SK-N-MC (cell line): ENCODE data around the gene AMBRA1.

ENCODE experiments used
- DNase-seq: peaks from one replicate; pipeline ENCODE4 v3.0.0-alpha.2; 2011; ENCODE audit warnings: low read depth, low spot score
- H3K27ac ChIP-seq: fragments of 200-600 bp; sonication (generic); 2 replicates; pipeline ENCODE4 v1.5.1; 2016; ENCODE audit warnings: mixed run types
- H3K36me3 ChIP-seq: fragments of 200-600 bp; sonication (generic); 2 replicates; pipeline ENCODE4 v1.6.1; 2017; ENCODE audit warnings: antibody characterized with exemption, low read length, mixed read lengths; ENCODE audit not compliant: insufficient read depth
- H3K4me3 ChIP-seq: fragments of 200-600 bp; sonication (generic); 2 replicates; pipeline ENCODE4 v1.5.1; 2016
- H3K9ac ChIP-seq: fragments of 200-600 bp; sonication (generic); 2 replicates; pipeline ENCODE4 v1.8.0; 2017; ENCODE audit warnings: mixed run types, mixed read lengths; ENCODE audit not compliant: insufficient read length
- H3K9me3 ChIP-seq: fragments of 200-600 bp; sonication (generic); 2 replicates; pipeline ENCODE4 v1.6.1; 2017; ENCODE audit warnings: low read depth, mild to moderate bottlenecking, antibody characterized with exemption, low read length, moderate library complexity, mixed read lengths
- EZH2 ChIP-seq: fragments of 200-600 bp; sonication (generic); IDR thresholded peaks from one replicate; pipeline ENCODE4 v1.6.1; 2017; ENCODE audit warnings: antibody characterized with exemption
- FOXP2 ChIP-seq: optimal IDR thresholded peaks from 2 replicates; pipeline ENCODE3; 2011; ENCODE audit warnings: mild to moderate bottlenecking, moderate library complexity; ENCODE audit not compliant: insufficient read depth; ENCODE audit errors: extremely low read length, control extremely low read depth
- POLR2AphosphoS5 ChIP-seq: IDR thresholded peaks from 2 replicates; pipeline ENCODE4 v1.6.1; 2012; ENCODE audit warnings: mild to moderate bottlenecking, low read depth, low read length, borderline replicate concordance

Gene AMBRA1

DNA sequence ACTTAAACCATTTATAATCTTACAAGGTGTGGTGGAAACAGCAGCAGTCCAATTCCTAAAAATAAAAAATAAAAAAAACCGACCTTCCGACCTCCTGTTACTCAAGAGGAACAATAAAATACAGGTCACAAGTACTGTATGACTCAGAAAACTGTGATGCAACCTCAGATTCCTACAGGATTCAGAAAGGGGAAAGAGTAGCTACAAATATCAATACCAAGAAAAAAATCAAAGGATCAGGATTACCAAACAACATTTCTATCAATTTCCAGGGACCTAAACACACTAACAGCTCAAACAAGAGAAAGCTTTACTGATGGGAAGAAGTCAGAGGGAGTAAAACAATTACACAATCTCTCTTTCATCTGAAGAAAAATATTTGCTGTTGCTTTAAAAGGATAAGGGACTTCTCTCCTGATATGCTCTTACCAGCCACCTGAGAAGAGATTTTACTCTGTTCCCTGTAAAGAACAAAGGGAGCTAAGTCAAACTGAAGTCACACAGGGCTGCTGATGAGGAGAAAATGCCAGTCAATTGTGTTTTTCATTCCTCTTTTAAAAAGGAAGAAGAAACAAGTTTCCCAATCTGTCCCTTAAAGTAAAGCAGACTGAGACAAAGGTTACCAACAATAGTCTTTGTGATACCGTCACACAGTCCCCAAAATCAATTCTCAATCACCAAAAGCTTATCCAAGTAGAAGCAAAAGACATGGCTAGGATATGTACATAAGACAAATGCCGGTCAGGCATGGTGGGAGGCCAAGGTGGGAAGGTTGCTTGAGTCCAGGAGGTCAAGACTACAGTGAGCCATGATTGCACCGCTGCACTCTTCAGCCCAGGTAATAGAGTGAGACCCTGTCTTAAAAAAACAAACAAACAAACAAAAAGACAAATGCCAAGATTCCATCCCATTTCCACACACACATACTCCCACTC, 39.3 kb downstream of the AMBRA1 start:
- H3K4me3 ChIP-seq: no peak overlapping the region
- peak overlapping the region; percentile 64 for H3K27ac ChIP-seq
- no peak overlapping the region for H3K9ac ChIP-seq
- TF ChIP-seq POLR2AphosphoS5: no peak
- TF ChIP-seq EZH2: no peak
- TF ChIP-seq FOXP2: no peak
- DNase-seq: no peak
- no peaks in the 10 kb centered on the region for H3K36me3 ChIP-seq
- no peaks in the 10 kb centered on the region for H3K9me3 ChIP-seq

DNA sequence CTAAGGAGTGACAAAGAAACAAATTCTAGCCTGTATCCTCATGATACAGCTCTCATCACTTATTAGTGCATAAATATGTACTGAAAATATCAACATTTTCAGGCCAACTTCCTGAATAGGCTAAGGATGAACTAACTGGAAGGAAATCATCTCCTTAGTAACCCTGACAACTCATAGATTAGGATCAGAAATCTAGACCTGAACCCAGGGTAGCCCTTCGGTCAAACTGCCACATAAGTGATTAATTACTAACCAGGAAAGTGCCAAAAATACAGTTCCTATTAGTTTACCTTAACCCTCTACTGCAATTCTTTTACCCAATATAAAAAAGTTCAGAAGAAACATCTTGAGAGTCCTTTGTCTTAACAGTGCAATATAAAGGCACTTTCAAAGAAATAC, 40.0 kb downstream of the AMBRA1 start:
- H3K9me3 ChIP-seq: no peaks in the 10 kb centered on the region
- H3K9ac ChIP-seq: no peak overlapping the region
- H3K36me3 ChIP-seq: no peaks in the 10 kb centered on the region
- no peak overlapping the region for H3K27ac ChIP-seq
- TF ChIP-seq POLR2AphosphoS5 (no peak), FOXP2 (no peak), EZH2 (no peak)
- DNase-seq: no peak
- no peak overlapping the region for H3K4me3 ChIP-seq

DNA sequence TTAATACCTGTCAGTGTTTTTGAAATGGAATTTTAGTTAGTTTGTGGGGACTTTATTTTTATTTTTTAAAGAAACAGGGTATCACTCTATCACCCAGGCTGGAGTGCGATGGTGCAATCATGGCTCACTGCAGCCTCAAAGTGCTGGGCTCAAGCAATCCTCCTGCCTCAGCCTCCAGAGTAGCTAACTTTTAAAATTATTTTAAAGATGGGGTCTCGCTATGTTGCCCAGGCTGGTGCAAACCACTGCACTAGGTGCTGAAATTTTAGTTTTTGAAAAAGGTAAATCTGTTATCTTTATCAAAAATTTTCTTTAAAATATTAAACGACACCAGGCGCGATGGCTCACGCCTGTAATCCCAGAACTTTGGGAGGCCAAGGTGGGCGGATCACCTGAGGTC, 42.6 kb downstream of the AMBRA1 start:
- Histone ChIP-seq H3K9ac (no peak overlapping the region), H3K36me3 (peaks cover 10% of the 10 kb centered on the region), H3K4me3 (no peak overlapping the region), H3K27ac (no peak overlapping the region), H3K9me3 (no peaks in the 10 kb centered on the region)
- TF ChIP-seq EZH2: no peak
- DNase-seq: no peak

- peaks cover 39% of the 10 kb centered on the region for H3K36me3 ChIP-seq
- no peak overlapping the region for H3K27ac ChIP-seq
- TF ChIP-seq POLR2AphosphoS5 (no peak), EZH2 (no peak)
- no peak overlapping the region for H3K9ac ChIP-seq
- no peaks in the 10 kb centered on the region for H3K9me3 ChIP-seq
- no peak overlapping the region for H3K4me3 ChIP-seq
- no peak for DNase-seq
Observed at GRCh38 chr11:46547579-46547978, 46.2 kb downstream of the AMBRA1 start.

DNA sequence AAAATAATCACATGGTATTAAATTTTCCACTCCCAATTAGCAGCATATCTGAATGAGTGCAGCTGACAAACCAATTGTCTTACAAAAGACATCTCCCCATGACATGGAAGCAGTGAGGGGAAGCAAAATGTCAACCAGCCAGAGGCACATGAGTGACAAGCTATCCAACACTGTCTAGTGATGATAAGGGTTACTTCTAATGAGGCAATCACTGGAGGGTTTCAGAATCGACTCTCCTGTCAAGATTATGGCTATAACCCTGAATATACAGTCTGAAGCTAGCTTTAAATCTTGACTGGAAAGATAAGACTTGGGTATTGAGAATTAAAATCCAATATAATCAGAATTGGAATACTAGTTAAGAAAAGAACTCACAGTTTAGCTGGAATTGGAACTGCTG, 50.3 kb downstream of the AMBRA1 start:
- Histone ChIP-seq H3K9me3 (no peaks in the 10 kb centered on the region), H3K9ac (no peak overlapping the region), H3K27ac (no peak overlapping the region), H3K36me3 (peaks cover 50% of the 10 kb centered on the region), H3K4me3 (no peak overlapping the region)
- DNase-seq: no peak
- TF ChIP-seq EZH2: no peak
- TF ChIP-seq POLR2AphosphoS5: no peak
- no peak for TF ChIP-seq FOXP2

DNA sequence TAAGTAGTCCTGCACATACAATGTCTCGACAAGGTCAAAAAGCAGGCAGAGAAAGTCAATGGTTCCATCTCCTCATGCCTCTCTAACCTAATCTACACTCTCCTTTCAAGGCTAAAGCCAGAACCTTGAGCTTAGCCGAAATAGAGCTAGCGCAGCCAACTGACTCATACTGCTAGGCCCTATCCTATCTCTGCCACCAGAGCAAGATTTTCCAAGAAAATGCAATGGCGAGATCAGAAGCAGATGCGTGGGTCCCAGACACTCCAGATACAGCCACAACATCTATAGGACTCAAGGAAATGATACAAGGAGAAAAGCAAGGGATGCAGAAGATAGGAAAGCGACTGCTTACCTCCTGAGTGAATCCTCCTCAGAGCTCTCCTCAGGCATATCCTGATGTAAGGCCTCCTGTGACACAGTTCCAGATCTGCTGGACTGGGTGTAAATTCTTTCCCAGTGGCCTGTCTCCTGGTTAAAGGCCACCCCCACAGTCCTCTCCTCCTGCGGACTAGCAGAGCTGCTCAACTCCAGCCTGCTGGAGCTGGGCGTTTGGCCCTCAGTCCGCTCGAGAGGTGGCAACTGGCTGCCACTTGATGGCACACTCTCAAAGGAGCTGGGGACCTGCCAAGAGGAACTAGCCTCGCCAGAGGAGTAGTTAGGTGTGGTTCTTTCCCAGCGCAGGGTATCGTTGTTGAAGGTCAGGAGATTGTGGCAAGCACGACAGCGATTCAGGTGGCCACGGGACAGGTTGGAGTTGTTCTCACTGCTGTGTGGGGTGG, 52.0 kb downstream of the AMBRA1 start:
- Histone ChIP-seq H3K27ac (no peak overlapping the region), H3K36me3 (peaks cover 44% of the 10 kb centered on the region), H3K4me3 (no peak overlapping the region), H3K9ac (no peak overlapping the region), H3K9me3 (no peaks in the 10 kb centered on the region)
- TF ChIP-seq EZH2 (no peak), FOXP2 (no peak), POLR2AphosphoS5 (no peak)
- DNase-seq: no peak

GRCh38 chr11:46540807-46541206, 53.0 kb downstream of the AMBRA1 start:
- Histone ChIP-seq H3K27ac (no peak overlapping the region), H3K9me3 (no peaks in the 10 kb centered on the region), H3K36me3 (peaks cover 39% of the 10 kb centered on the region), H3K4me3 (no peak overlapping the region), H3K9ac (no peak overlapping the region)
- no peak for TF ChIP-seq EZH2
- TF ChIP-seq POLR2AphosphoS5: no peak
- no peak for TF ChIP-seq FOXP2
- no peak for DNase-seq

DNA sequence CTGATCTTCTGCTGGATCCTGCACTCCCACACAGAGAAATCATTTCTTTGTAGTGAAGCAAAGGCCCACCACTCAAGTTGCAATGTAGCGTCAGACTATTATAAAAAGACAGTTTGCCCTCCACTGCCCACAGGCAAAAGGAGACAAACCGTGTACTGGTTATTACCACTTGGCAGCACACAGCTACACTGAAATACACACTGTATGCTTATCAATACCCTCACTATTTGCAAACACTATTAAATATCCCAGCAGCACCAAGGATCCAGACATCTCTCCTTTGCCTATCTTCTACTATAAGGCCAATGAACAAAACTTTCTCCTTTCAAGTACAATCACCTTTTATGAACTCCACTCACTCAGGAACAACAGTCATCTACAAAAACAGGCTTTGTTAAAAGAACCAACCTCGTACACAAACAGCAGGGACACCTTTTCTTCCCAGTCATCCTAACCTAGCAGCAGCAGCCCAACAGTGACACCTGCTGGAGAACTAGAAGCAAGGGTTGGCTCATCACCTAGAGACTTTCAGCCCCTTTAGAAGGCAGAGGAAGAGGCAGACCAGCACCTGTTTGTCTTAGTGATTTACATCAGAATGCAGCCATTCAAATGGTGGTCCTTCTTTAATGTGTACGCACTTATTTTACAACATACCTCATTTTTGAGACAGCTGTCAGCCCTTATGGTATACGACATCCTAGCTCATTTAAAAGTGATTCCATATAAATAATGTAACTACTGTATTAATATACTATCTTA, 56.1 kb downstream of the AMBRA1 start:
- TF ChIP-seq EZH2 (no peak), POLR2AphosphoS5 (no peak), FOXP2 (no peak)
- Histone ChIP-seq H3K9ac (no peak overlapping the region), H3K4me3 (no peak overlapping the region), H3K36me3 (peaks cover 12% of the 10 kb centered on the region; the same call in 1 of the 2 replicates), H3K9me3 (no peaks in the 10 kb centered on the region), H3K27ac (no peak overlapping the region)
- peak; percentile 51 for DNase-seq
